ENCODE measurements around the gene FGGY.

GRCh38 chr1:59577774-59578173, 280.9 kb downstream of the FGGY start:
- TF ChIP-seq, protein P1, sequence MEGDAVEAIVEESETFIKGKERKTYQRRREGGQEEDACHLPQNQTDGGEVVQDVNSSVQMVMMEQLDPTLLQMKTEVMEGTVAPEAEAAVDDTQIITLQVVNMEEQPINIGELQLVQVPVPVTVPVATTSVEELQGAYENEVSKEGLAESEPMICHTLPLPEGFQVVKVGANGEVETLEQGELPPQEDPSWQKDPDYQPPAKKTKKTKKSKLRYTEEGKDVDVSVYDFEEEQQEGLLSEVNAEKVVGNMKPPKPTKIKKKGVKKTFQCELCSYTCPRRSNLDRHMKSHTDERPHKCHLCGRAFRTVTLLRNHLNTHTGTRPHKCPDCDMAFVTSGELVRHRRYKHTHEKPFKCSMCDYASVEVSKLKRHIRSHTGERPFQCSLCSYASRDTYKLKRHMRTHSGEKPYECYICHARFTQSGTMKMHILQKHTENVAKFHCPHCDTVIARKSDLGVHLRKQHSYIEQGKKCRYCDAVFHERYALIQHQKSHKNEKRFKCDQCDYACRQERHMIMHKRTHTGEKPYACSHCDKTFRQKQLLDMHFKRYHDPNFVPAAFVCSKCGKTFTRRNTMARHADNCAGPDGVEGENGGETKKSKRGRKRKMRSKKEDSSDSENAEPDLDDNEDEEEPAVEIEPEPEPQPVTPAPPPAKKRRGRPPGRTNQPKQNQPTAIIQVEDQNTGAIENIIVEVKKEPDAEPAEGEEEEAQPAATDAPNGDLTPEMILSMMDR (IDR thresholded peaks at IDR 0.05; ENCODE audit: borderline replicate concordance, extremely low read depth, low read length, poor library complexity, severe bottlenecking), result no peak
- no peak for TF ChIP-seq EZH2 (IDR thresholded peaks at IDR 0.05; ENCODE audit: borderline replicate concordance, low read depth, low read length, severe bottlenecking)

All from DND-41 (cell line).